GM19467 (cell line): ENCODE results near the gene TMEM95.
"Not testable (repeated sequence)": the region's sequence is repeated elsewhere in the genome, so short reads cannot be mapped to it uniquely, and the experiment has no call there.

Experiments
- ATAC-seq: cut with Tn5 transposase; IDR thresholded peaks from one replicate; pipeline ENCODE4 v1.9.1; 2021; ENCODE audit warnings: mild to moderate bottlenecking, moderate library complexity; ENCODE audit not compliant: unreplicated experiment

TMEM95 gene

DNA sequence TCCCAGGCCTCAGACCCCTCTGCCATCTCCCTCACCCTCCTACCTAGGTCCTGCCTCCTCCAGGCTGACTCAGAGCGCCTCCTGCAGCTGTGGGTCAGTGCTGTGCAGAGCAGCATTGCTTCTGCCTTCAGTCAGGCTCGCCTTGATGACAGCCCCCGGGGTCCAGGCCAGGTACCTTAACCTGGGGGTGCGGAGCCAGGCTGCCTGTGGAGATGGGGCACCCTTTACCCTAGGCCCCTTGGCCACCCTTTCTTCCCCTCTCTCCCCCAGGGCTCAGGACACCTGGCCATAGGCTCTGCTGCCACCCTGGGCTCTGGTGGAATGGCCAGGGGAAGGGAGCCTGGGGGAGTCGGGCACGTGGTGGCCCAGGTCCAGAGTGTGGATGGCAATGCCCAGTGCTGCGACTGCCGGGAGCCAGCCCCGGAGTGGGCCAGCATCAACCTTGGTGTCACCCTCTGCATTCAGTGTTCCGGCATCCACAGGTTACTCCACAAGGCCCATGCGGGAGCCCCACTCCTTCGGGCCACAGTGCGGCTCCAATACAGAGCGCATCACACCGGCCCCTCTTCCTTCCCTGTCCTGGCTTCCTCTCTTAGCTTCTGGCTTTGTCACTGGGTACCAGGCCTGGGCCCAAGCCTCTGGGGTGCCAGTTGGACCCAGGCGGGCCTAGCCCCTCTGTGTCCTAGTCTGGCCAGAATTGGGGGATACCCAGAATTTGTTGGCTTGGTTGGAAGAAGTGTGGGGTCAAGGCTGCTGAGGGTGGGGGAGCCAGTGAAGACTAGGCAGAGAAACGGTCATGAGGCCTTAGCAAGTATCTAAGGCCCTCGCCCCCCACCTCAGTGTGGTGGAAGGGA, 8.0 kb upstream of the TMEM95 start:
- no peak for ATAC-seq

- ATAC-seq, result no peak
Observed at GRCh38 chr17:7347630-7348477, 7.1 kb upstream of the TMEM95 start.

DNA sequence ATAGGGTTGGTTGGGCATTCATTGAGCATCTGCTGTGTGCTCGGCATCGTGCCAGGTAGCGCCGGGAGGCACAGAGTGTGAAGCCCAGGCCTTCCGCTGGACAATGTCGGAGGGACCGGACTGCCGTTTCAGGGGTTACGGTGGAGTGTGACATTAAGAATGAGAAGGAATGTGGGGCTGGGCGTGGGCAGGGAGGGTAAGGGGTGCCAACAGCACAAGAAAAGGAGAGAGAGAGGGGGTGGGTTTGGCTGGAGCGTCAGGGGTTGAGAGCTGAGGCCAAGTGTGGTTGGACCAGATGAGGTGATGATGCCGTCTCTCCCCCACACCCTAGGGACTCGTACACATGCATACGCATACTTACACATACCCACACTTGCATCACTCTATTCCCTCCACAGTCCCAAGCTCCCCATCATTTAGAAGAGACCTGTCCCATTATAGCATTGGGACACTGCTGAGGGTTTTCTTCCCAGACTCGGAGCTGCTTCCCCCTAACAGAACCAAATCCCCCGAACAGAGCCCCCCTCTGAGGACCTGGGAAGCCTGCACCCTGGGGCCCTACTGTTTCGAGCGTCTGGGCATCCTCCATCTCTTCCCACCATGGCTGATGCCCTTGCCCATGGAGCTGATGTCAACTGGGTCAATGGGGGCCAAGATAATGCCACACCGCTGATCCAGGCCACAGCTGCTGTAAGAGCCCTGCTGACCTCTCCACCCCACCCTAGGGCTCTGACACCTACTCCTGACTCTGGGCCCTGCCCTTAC, 6.3 kb upstream of the TMEM95 start:
- no peak for ATAC-seq

DNA sequence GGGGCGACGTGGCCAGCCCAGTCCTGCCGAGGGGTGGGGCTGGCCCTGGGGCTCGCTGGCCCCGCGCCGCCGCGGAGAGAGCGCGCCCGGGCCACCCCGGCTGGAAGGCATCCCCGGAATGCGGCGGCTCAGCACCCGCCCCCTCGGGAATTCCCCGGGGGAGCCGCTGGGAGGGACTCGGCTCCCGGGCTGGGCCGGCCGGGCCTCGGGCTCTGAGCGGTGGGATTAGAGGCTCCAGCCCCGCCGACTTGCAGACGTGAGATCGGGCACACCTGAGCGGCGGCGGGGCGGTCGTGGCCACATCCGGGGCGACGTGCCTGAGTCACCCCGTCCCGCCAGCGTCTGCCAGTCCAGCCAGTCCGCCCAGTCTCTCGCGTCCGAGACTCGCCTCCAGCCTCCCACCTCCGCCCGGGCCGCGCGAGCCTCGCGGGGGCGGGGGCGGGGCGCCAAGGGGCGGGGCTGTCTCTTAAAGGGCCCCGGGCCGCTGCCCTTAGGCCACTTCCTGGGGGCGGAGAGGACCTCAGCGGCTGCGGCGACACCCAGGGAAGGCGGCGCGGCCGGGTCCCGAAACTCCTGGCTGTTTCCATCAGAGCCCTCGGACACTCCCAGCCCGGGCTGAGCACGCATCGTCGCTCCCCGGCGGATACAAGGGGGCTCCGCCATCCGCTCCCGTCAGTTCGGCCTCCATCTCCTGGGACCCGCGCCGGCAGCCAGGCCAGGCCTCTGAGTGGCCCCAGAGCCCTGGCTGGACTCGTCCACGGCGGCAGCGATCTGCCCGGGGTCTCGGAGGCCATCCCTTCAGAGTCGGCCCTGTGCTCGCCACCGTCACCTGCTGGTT, 3.1 kb upstream of the TMEM95 start, which contains the start of gene KCTD11:
KCTD11 (plus strand) TSS at position 498 of the 838 bp plus-strand sequence.
- ATAC-seq, result peak; percentile 48

- ATAC-seq, result no peak
Observed at GRCh38 chr17:7352503-7352889, 2.5 kb upstream of the TMEM95 start.

- ATAC-seq, result no peak
Observed at GRCh38 chr17:7352910-7353635, 1.9 kb upstream of the TMEM95 start.

DNA sequence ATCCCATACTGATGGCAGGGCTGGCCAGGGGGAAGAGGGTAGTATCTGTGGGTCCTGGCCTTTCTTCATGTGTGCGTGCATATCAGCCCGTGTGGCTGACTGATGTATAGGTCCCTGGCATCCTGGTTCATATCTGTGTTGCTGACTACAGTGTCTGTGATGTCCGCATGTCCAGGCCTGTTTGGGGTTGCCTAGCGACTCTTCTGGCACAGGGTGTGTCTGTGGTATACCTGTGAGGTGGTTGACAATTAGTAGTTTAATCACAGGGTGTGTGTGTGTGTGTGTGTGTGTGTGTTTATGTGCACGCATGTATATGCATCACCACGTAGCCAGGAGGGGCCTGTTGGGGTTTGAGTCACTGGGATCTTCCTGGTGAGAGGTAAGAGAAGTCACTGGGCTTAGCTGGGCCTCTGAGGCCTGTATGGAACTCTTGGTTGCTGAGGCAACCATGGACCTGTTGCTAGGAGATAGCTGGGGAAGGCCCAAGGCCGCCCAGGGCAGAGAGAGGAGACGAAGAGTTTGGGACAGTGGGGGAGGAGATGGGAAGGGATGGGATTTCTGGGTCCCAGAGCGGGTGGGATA, 603 bp upstream of the TMEM95 start:
- ATAC-seq, result no peak

GRCh38 chr17:7355573-7355972, 617 bp downstream of the TMEM95 start:
- ATAC-seq, result no peak

- no peak for ATAC-seq
Observed at GRCh38 chr17:7356072-7356549, 1.2 kb downstream of the TMEM95 start.

- ATAC-seq, result no peak
Observed at GRCh38 chr17:7356756-7357155, 1.8 kb downstream of the TMEM95 start.

DNA sequence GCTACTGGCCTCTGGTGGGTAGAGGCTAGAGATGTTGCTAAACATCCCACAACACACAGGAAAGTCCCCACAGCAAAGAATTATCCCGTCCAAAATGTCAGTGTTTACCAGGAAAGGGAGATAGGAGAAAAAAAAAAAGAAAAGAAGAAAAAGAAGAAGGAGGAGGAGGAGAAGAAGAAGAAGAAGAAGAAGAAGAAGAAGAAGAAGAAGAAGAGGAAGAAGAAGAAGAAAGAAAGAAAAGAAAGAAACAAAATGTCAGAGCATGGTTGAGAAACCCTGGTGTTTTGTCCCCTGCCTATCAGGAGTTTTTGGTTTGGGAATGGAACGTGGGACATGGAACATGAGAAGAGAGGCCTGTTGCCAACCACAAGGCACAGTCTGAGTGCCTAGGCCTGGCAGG, 2.4 kb downstream of the TMEM95 start:
- ATAC-seq, result no peak

DNA sequence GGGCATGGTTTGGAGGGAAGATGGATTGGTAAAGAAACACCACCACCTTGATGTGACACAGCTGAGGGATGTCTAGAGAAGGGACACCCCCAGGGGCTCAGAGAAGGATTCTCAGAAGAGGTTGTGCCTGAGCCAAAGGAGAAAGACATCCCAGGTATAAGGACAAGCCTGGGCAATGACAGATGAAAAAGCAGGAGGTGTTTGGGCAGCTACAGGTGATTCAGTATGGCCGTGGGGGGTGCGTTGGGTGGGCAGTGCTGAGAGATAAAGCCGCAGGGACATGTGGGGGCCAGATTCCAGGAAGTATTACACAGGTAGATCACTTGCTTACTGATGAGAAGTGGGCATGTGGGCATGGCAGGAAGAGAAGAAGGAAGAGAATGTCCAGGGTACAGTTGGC, 7.0 kb downstream of the TMEM95 start:
- ATAC-seq, result no peak

DNA sequence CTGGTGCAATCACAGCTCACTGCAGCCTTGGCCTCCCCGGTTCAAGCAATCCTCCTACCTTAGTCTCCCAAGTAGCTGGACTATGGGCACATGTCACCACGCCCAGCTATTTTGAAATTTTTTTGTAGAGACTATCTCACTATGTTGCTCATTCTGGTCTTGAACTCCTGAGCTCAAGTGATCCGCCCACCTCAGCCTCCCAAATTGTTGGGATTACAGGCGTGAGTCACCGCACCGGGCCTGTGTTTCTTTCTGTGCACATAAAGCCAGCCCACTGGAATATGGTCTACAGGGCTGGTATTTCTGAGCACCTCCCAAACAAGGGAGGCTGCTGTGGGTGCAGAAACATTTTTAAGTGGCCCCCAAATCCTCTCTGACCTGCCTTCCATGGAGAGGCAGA, 8.4 kb downstream of the TMEM95 start:
- ATAC-seq, result no peak

GRCh38 chr17:7365963-7366362, 11.0 kb downstream of the TMEM95 start:
- ATAC-seq, result not testable (repeated sequence)

- ATAC-seq, result no peak
Observed at GRCh38 chr17:7367083-7367482, 12.1 kb downstream of the TMEM95 start.

GRCh38 chr17:7367918-7368598, 13.1 kb downstream of the TMEM95 start:
- no peak for ATAC-seq

GRCh38 chr17:7368599-7368994, 13.6 kb downstream of the TMEM95 start:
- ATAC-seq, result not testable (repeated sequence)

DNA sequence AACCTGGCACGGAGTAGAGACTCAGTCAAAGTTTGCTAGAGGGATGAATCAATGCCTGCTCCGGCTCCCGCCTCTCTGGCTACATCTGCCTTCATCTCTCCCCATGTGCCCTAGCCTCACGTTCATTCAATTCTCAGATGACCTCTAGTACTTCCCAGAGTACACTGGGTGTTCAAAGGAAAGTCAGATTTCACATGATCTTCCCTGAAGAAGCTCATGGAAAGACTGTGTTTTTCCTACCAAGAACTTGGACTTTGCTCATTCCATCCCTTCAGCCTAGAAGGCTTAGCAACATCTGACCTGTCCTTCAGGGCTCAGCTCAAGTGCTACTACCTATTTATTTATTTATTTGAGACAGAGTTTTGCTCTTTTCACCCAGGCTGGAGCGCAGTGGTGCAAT, 14.9 kb downstream of the TMEM95 start:
- no peak for ATAC-seq

GRCh38 chr17:7370853-7371252, 15.9 kb downstream of the TMEM95 start:
- no peak for ATAC-seq
